ENCODE measurements around the gene CLEC2B.

Gene CLEC2B

GRCh38 chr12:9895215-9895971 is 26.2 kb upstream of the CLEC2B start (continued):
- TF ChIP-seq ZNF280D (tag by site-specific recombination; IDR thresholded peaks at IDR 0.05) (no peak), SP2 (tag by site-specific recombination; IDR thresholded peaks at IDR 0.05) (no peak), ZNF768 (tag by site-specific recombination; IDR thresholded peaks at IDR 0.05) (no peak), ZNF610 (tag by site-specific recombination; IDR thresholded peaks at IDR 0.05; ENCODE audit: borderline replicate concordance) (no peak), ATF2 (tag by site-specific recombination; IDR thresholded peaks at IDR 0.05; ENCODE audit: low read depth) (no peak), ZNF548 (tag by site-specific recombination; IDR thresholded peaks at IDR 0.05) (no peak), ZBTB11 (tag by site-specific recombination; conservative IDR thresholded peaks at IDR 0.05; ENCODE audit: low read depth) (no peak), ZNF274 (IDR thresholded peaks at IDR 0.05; ENCODE audit: low read length) (no peak), ZNF274 (tag by site-specific recombination; IDR thresholded peaks at IDR 0.05; ENCODE audit: borderline replicate concordance) (no peak), ZNF155 (tag by site-specific recombination; IDR thresholded peaks at IDR 0.05) (no peak), ZNF776 (tag by site-specific recombination; IDR thresholded peaks at IDR 0.05; ENCODE audit: borderline replicate concordance) (no peak), ZNF571 (tag by site-specific recombination; IDR thresholded peaks at IDR 0.05) (no peak), ZNF837 (tag by site-specific recombination; IDR thresholded peaks at IDR 0.05) (no peak)

- Histone ChIP-seq H3K27ac (ENCODE audit: extremely low read depth, low read depth, low read length) (no peak overlapping the region), H3K4me3 (ENCODE audit: low read depth, low read length) (no peak overlapping the region), H3K4me1 (ENCODE audit: control insufficient read depth, insufficient read depth, low read length) (no peaks in the 10 kb centered on the region), H3K9me3 (ENCODE audit: control insufficient read depth, insufficient read depth, low read depth, low read length) (no peaks in the 10 kb centered on the region), H3K36me3 (ENCODE audit: control insufficient read depth in 2 of 2, insufficient read depth in 1 of 2, low read length in 2 of 2) (no peaks in the 10 kb centered on the region)
- CTCF ChIA-PET: no interaction called here
- POLR2A ChIA-PET: no interaction called here
- no peak for TF ChIP-seq ZNF747 (tag by site-specific recombination; IDR thresholded peaks at IDR 0.05)
- no peak for TF ChIP-seq PRDM6 (tag by site-specific recombination; IDR thresholded peaks at IDR 0.05)
- TF ChIP-seq ZNF777 (tag by site-specific recombination; IDR thresholded peaks at IDR 0.05; ENCODE audit: borderline replicate concordance): no peak
- TF ChIP-seq ZNF600 (tag by site-specific recombination; IDR thresholded peaks at IDR 0.05): no peak
- TF ChIP-seq ZFP69B (tag by site-specific recombination; IDR thresholded peaks at IDR 0.05): no peak
- TF ChIP-seq REST (tag by site-specific recombination; IDR thresholded peaks at IDR 0.05): no peak
- TF ChIP-seq HOXA7 (CRISPR knock-in tag; IDR thresholded peaks at IDR 0.05; ENCODE audit: borderline replicate concordance): no peak
- TF ChIP-seq ZBTB44 (tag by site-specific recombination; IDR thresholded peaks at IDR 0.05): no peak
Observed at GRCh38 chr12:9888665-9889273, 19.6 kb upstream of the CLEC2B start.
